SK-N-SH (cell line): ENCODE measurements around the gene TACC2. TPM values are rescaled to one million over a fixed set of nuclear protein-coding genes. Genes with fewer than 3 reads are reported as not detected.
"Not testable (repeated sequence)": the region's sequence is repeated elsewhere in the genome, so short reads cannot be mapped to it uniquely, and the experiment has no call there.

Experiments
- CTCF ChIA-PET: fragments of 300-600, 350-600 bp; formaldehyde crosslinking; extraction: SDS; loops from one replicate; lab custom pipeline; 2021; lab: Yijun Ruan, JAX
- POLR2A ChIA-PET: fragments of 350-600 bp; sonication (Branson Sonifier 250); formaldehyde crosslinking; extraction: SDS; loops from one replicate; lab custom pipeline; 2020; ENCODE audit warnings: antibody characterized with exemption, inconsistent platforms; lab: Yijun Ruan, JAX
- DNase-seq: peaks from one replicate; pipeline ENCODE4 v3.0.0; 2012
- H2AFZ ChIP-seq: fragments of 200-600 bp; sonication (generic); 2 replicates; pipeline ENCODE4 v1.8.1; 2016; ENCODE audit warnings: antibody characterized with exemption, mild to moderate bottlenecking, low read depth
- H3F3A ChIP-seq: fragments of 200-600 bp; sonication (generic); replicated peaks from 2 replicates; pipeline ENCODE3; 2016; ENCODE audit warnings: antibody characterized with exemption, mild to moderate bottlenecking; ENCODE audit not compliant: insufficient read depth
- H3K27ac ChIP-seq, 2 experiments: fragments of 200-500 bp in 1 of 2; fragments of 200-600 bp in 1 of 2; sonication (Bioruptor generic) in 1 of 2; sonication (generic), shearing (Covaris generic) in 1 of 2; 2 replicates each; pipeline versions ENCODE4 v1.5.1 to v1.6.1; 2014 to 2016; ENCODE audit warnings: low read depth in 2 of 2, inconsistent platforms in 1 of 2, low read length in 1 of 2, mild to moderate bottlenecking in 1 of 2, mixed read lengths in 1 of 2
- H3K27me3 ChIP-seq: fragments of 200-600 bp; sonication (generic), shearing (Covaris generic); 2 replicates; pipeline ENCODE4 v1.6.1; 2016; ENCODE audit warnings: mixed run types; ENCODE audit not compliant: insufficient read depth
- H3K36me3 ChIP-seq, 2 experiments: fragments of 200-500 bp in 1 of 2; fragments of 200-600 bp in 1 of 2; sonication (Bioruptor generic) in 1 of 2; sonication (generic) in 1 of 2; replicated peaks in 1 of 2; 2 replicates each; pipeline versions ENCODE3 to v1.5.1; 2014 to 2016; ENCODE audit warnings: low read length in 1 of 2, mild to moderate bottlenecking in 1 of 2; ENCODE audit not compliant: insufficient read depth in 2 of 2, control insufficient read depth in 1 of 2
- H3K4me1 ChIP-seq, 2 experiments: fragments of 200-500 bp in 1 of 2; fragments of 200-600 bp in 1 of 2; sonication (Bioruptor generic) in 1 of 2; sonication (generic), shearing (Covaris generic) in 1 of 2; 2 replicates each; pipeline versions ENCODE4 v1.5.1 to v1.6.1; 2014 to 2016; ENCODE audit warnings: low read depth in 1 of 2, low read length in 1 of 2, mixed run types in 1 of 2; ENCODE audit not compliant: insufficient read depth in 2 of 2, control insufficient read depth in 1 of 2
- H3K4me2 ChIP-seq: fragments of 200-600 bp; sonication (generic), shearing (Covaris generic); 2 replicates; pipeline ENCODE4 v1.6.1; 2017; ENCODE audit warnings: mixed run types
- H3K4me3 ChIP-seq, 2 experiments: fragments of 200-500 bp in 1 of 2; fragments of 200-600 bp in 1 of 2; sonication (Bioruptor generic) in 1 of 2; sonication (generic), shearing (Covaris generic) in 1 of 2; 2 replicates each; pipeline versions ENCODE4 v1.5.1 to v1.8.1; 2014 to 2016; ENCODE audit warnings: low read depth in 2 of 2, inconsistent platforms in 1 of 2, low read length in 1 of 2, mild to moderate bottlenecking in 1 of 2, mixed read lengths in 1 of 2, moderate library complexity in 1 of 2
- H3K79me2 ChIP-seq: fragments of 200-600 bp; sonication (generic); 2 replicates; pipeline ENCODE4 v1.8.1; 2017; ENCODE audit warnings: mild to moderate bottlenecking; ENCODE audit not compliant: insufficient read depth
- H3K9ac ChIP-seq: fragments of 200-600 bp; sonication (generic); 2 replicates; pipeline ENCODE4 v1.6.1; 2017; ENCODE audit warnings: mixed run types
- H3K9me2 ChIP-seq: fragments of 200-600 bp; sonication (generic); 2 replicates; pipeline ENCODE4 v1.6.1; 2017; ENCODE audit warnings: mixed run types
- H3K9me3 ChIP-seq: fragments of 200-600 bp; sonication (generic); 2 replicates; pipeline ENCODE4 v1.6.1; 2017; ENCODE audit warnings: mixed run types, mild to moderate bottlenecking, moderate library complexity
- H4K20me1 ChIP-seq: fragments of 200-600 bp; sonication (generic); 2 replicates; pipeline ENCODE4 v1.6.1; 2017; ENCODE audit warnings: mild to moderate bottlenecking, mixed run types; ENCODE audit not compliant: insufficient read depth
- CHD2 ChIP-seq: fragments of 150-350 bp; IDR thresholded peaks from 2 replicates; pipeline ENCODE4 v1.6.1; 2018; ENCODE audit warnings: low read length; ENCODE audit not compliant: partially characterized antibody
- ELF1 ChIP-seq: IDR thresholded peaks from 2 replicates; pipeline ENCODE4 v1.4.0; 2012
- FOSL2 ChIP-seq: IDR thresholded peaks from 2 replicates; pipeline ENCODE4 v1.4.0; 2012; ENCODE audit warnings: low read depth, mild to moderate bottlenecking, moderate library complexity, borderline replicate concordance
- FOXM1 ChIP-seq: IDR thresholded peaks from 2 replicates; pipeline ENCODE4 v1.4.0; 2012; ENCODE audit warnings: low read depth, mild to moderate bottlenecking
- GATA2 ChIP-seq: sonication (generic); formaldehyde crosslinking; IDR thresholded peaks from 2 replicates; pipeline ENCODE4 v1.5.0; 2020; ENCODE audit warnings: mild to moderate bottlenecking, missing genetic modification reagents
- MEF2A ChIP-seq: IDR thresholded peaks from 2 replicates; pipeline ENCODE4 v1.4.0; 2012; ENCODE audit warnings: low read depth, borderline replicate concordance
- MXI1 ChIP-seq: IDR thresholded peaks from 2 replicates; pipeline ENCODE4 v1.6.1; 2012; ENCODE audit warnings: mild to moderate bottlenecking, low read depth, low read length, improper control_type of control experiment
- NFIC ChIP-seq: IDR thresholded peaks from 2 replicates; pipeline ENCODE4 v1.4.0; 2012; ENCODE audit warnings: borderline replicate concordance
- NRF1 ChIP-seq: IDR thresholded peaks from 2 replicates; pipeline ENCODE4 v1.6.1; 2012; ENCODE audit warnings: low read depth, mild to moderate bottlenecking, low read length
- POLR2AphosphoS5 ChIP-seq: IDR thresholded peaks from 2 replicates; pipeline ENCODE4 v1.6.1; 2012; ENCODE audit warnings: low read depth, low read length
- RAD21 ChIP-seq: IDR thresholded peaks from 2 replicates; pipeline ENCODE4 v1.6.1; 2012; ENCODE audit warnings: mild to moderate bottlenecking, low read length
- RFX5 ChIP-seq: IDR thresholded peaks from 2 replicates; pipeline ENCODE4 v1.6.1; 2012; ENCODE audit warnings: mild to moderate bottlenecking, improper control_type of control experiment, low read length
- RXRA ChIP-seq: IDR thresholded peaks from 2 replicates; pipeline ENCODE4 v1.4.0; 2012; ENCODE audit warnings: low read depth, mild to moderate bottlenecking, borderline replicate concordance
- TEAD4 ChIP-seq: IDR thresholded peaks from 2 replicates; pipeline ENCODE4 v1.4.0; 2012; ENCODE audit warnings: mild to moderate bottlenecking, borderline replicate concordance; ENCODE audit not compliant: insufficient read depth
- YY1 ChIP-seq: IDR thresholded peaks from 2 replicates; pipeline ENCODE4 v1.4.0; 2012; ENCODE audit warnings: low read depth, mild to moderate bottlenecking
- WGBS: methylation state at CpG from one replicate; pipeline ENCODE4 v1.1.6; 2017; ENCODE audit warnings: low lambda C conversion rate; 5-methylcytosine and 5-hydroxymethylcytosine counted together
- polyA plus RNA-seq, 3 experiments: library from polyadenylated mRNA; depleted of rRNA; stranded (reverse); fragments of >200 nt; gene quantifications; 2 replicates each; pipeline ENCODE4 v1.2.3, GENCODE V29; 2012
- TF ChIP-seq, protein P1 (sequence below): IDR thresholded peaks from 2 replicates; pipeline ENCODE4 v1.4.0; 2012; ENCODE audit warnings: low read depth
- TF ChIP-seq, protein P2 (sequence below): IDR thresholded peaks from 2 replicates; pipeline ENCODE4 v1.4.0; 2012; ENCODE audit warnings: low read depth, borderline replicate concordance

TACC2 gene
- polyA plus RNA-seq, 1 of the 3 experiments (the other 2 are of a cell fraction), result 8.8 TPM

DNA sequence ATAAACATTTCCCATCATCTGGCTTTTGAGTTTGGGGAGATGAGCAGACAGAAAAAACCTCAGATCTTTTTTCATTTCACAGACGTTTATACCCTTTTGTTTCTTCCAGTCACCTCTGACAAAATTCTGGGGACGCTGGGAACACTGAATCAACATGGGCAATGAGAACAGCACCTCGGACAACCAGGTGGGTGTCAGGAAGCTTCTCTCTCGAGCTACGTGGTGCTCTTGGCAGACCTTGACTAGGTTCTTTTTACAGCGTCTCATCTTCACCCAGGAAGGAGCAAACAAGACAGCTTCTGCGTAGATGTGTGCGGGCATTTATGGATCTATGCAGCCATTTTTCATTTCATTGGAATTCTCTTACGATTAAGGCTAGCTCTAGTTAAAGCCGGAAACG is 32.9 kb downstream of the TACC2 start:
- no peaks in the 10 kb centered on the region for H3F3A ChIP-seq
- TF ChIP-seq NFIC, result no peak
- no peak for TF ChIP-seq RFX5
- no peak for TF ChIP-seq POLR2AphosphoS5
- no peak for TF ChIP-seq MEF2A
- no peak for TF ChIP-seq NRF1
- no peak for TF ChIP-seq TEAD4
- TF ChIP-seq FOXM1, result no peak
- no peak for TF ChIP-seq GATA2 (CRISPR knock-in tag)
- TF ChIP-seq, protein P1, sequence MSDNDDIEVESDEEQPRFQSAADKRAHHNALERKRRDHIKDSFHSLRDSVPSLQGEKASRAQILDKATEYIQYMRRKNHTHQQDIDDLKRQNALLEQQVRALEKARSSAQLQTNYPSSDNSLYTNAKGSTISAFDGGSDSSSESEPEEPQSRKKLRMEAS, result no peak
- no peak for TF ChIP-seq ELF1
- TF ChIP-seq RXRA, result no peak
- no peak for TF ChIP-seq YY1
- no peak for TF ChIP-seq MXI1
- H3K79me2 ChIP-seq, result no peaks in the 10 kb centered on the region
- H3K9me2 ChIP-seq, result no peaks in the 10 kb centered on the region
- H3K4me1 ChIP-seq, result peaks cover 0 to 6% of the 10 kb centered on the region in 2 experiments; a peak in 1 of 4 replicates
- ChIA-PET CTCF (no interaction called here), POLR2A (interaction anchor here (0.6 kb wide), 1 partner anchor 68 kb away, joined by 4 read pairs; no protein-coding TSS in a partner anchor)
- no peak overlapping the region for H3K4me3 ChIP-seq
- 76% methylated on average over 11 of the region's 11 CpGs for WGBS
- H3K9ac ChIP-seq, result no peak overlapping the region
- no peaks in the 10 kb centered on the region; the same call in 1 of the 2 replicates for H3K27me3 ChIP-seq
- no peak overlapping the region for H3K4me2 ChIP-seq
- H3K27ac ChIP-seq, result no peak overlapping the region
- no peak overlapping the region for H2AFZ ChIP-seq
- no peak for DNase-seq
- no peaks in the 10 kb centered on the region for H4K20me1 ChIP-seq
- H3K36me3 ChIP-seq, result no peaks in the 10 kb centered on the region
- no peaks in the 10 kb centered on the region for H3K9me3 ChIP-seq

DNA sequence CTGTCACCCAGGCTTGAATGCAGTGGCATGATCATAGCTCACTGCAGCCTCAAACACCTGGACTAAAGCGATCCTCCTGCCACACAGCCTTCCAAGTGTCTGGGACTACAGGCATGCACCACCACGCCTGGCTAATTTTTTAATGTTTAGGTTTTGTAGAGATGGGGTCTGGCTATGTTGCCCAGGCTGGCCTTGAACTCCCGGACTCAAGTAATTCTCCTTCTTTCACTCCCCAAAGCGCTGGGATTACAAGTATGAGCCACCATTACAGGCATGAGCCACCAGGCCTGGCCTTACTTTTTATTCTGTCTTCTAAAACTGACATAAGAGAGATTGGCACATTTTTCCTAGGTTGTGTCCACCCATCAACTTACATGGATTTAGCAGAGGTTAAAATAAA is 33.3 kb downstream of the TACC2 start:
- 70% methylated on average over 4 of the region's 4 CpGs for WGBS
- no peaks in the 10 kb centered on the region; the same call in 1 of the 2 replicates for H3K27me3 ChIP-seq
- peaks cover 0 to 6% of the 10 kb centered on the region in 2 experiments; a peak in 1 of 4 replicates for H3K4me1 ChIP-seq
- no peak overlapping the region for H2AFZ ChIP-seq
- H3K9ac ChIP-seq, result no peak overlapping the region
- no peaks in the 10 kb centered on the region for H4K20me1 ChIP-seq
- no peaks in the 10 kb centered on the region for H3K79me2 ChIP-seq
- CTCF ChIA-PET, result no interaction called here
- DNase-seq, result no peak
- no peak overlapping the region for H3K27ac ChIP-seq
- no peaks in the 10 kb centered on the region for H3K36me3 ChIP-seq
- POLR2A ChIA-PET, result interaction anchor here (0.6 kb wide), 1 partner anchor 68 kb away, joined by 4 read pairs; no protein-coding TSS in a partner anchor
- H3K9me2 ChIP-seq, result no peaks in the 10 kb centered on the region
- H3K4me2 ChIP-seq, result no peak overlapping the region
- H3K9me3 ChIP-seq, result no peaks in the 10 kb centered on the region
- TF ChIP-seq CHD2 (no peak), FOSL2 (no peak), ELF1 (no peak), RAD21 (no peak)
- TF ChIP-seq, protein P2, sequence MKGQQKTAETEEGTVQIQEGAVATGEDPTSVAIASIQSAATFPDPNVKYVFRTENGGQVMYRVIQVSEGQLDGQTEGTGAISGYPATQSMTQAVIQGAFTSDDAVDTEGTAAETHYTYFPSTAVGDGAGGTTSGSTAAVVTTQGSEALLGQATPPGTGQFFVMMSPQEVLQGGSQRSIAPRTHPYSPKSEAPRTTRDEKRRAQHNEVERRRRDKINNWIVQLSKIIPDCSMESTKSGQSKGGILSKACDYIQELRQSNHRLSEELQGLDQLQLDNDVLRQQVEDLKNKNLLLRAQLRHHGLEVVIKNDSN, result no peak
- no peak overlapping the region for H3K4me3 ChIP-seq
- no peaks in the 10 kb centered on the region for H3F3A ChIP-seq

DNA sequence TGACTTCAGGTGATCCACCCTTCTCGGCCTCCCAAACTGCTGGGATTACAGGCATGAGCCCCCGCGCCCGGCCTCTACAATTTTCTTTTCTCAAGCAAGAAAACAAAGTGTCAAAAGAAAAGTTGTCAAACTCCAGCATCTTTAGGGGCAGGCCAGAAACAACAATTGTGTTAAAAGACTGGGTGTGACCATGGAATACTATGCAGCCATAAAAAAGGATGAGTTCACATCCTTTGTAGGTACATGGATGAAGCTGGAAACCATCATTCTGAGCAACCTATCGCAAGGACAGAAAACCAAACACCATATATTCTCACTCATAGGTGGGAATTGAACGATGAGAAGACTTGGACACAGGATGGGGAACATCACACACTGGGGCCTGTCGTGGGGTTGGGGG is 34.3 kb downstream of the TACC2 start:
- H3K4me2 ChIP-seq, H3K4me3 ChIP-seq, H3F3A ChIP-seq, DNase-seq, H3K4me1 ChIP-seq, H4K20me1 ChIP-seq, H3K36me3 ChIP-seq, H3K27ac ChIP-seq, POLR2A ChIA-PET, H3K9me2 ChIP-seq, H3K27me3 ChIP-seq, CTCF ChIA-PET, H3K9me3 ChIP-seq, H2AFZ ChIP-seq, H3K9ac ChIP-seq, H3K79me2 ChIP-seq: not testable (repeated sequence)
- 72% methylated on average over 7 of the region's 7 CpGs for WGBS
